ENCODE measurements around the gene CCDC88B.

Gene CCDC88B

GRCh38 chr11:64352099-64352994 is 12.3 kb downstream of the CCDC88B start:
- H3K9ac ChIP-seq (ENCODE audit: low read depth, low read length, poor library complexity, severe bottlenecking): no peak overlapping the region
- no peaks in the 10 kb centered on the region for H3K79me2 ChIP-seq (ENCODE audit: insufficient read depth, low read length)
- H2AFZ ChIP-seq (ENCODE audit: low read length): no peak overlapping the region
- H3K27me3 ChIP-seq (ENCODE audit: insufficient read depth, low read length, poor library complexity, severe bottlenecking): no peaks in the 10 kb centered on the region
- no peaks in the 10 kb centered on the region for H3F3A ChIP-seq (ENCODE audit: low read depth)
- H3K36me3 ChIP-seq (ENCODE audit: insufficient read depth, low read length): no peaks in the 10 kb centered on the region
- peaks cover 9% of the 10 kb centered on the region for H3K4me1 ChIP-seq (ENCODE audit: insufficient read depth, low read length, poor library complexity, severe bottlenecking)
- TF ChIP-seq EZH2phosphoT487 (IDR thresholded peaks at IDR 0.05; ENCODE audit: borderline replicate concordance): no peak
- H3K4me3 ChIP-seq (ENCODE audit: low read length, poor library complexity, severe bottlenecking): no peak overlapping the region
- H3K4me2 ChIP-seq (ENCODE audit: low read depth, low read length, poor library complexity, severe bottlenecking): no peak overlapping the region
- H3K9me2 ChIP-seq (replicated peaks; ENCODE audit: low read depth, low read length): no peaks in the 10 kb centered on the region
- no peaks in the 10 kb centered on the region for H3K9me3 ChIP-seq (ENCODE audit: insufficient read depth, low read depth, low read length)
- no peaks in the 10 kb centered on the region for H4K20me1 ChIP-seq (ENCODE audit: insufficient read depth, low read length, poor library complexity, severe bottlenecking)

- H3K27me3 ChIP-seq (ENCODE audit: insufficient read depth, low read length, poor library complexity, severe bottlenecking): no peaks in the 10 kb centered on the region
- H3K9ac ChIP-seq (ENCODE audit: low read depth, low read length, poor library complexity, severe bottlenecking): no peak overlapping the region
- no peaks in the 10 kb centered on the region for H3K9me3 ChIP-seq (ENCODE audit: insufficient read depth, low read depth, low read length)
- no peaks in the 10 kb centered on the region for H3K36me3 ChIP-seq (ENCODE audit: insufficient read depth, low read length)
- no peaks in the 10 kb centered on the region for H3K79me2 ChIP-seq (ENCODE audit: insufficient read depth, low read length)
- no peaks in the 10 kb centered on the region for H3K9me2 ChIP-seq (replicated peaks; ENCODE audit: low read depth, low read length)
- H3K4me2 ChIP-seq (ENCODE audit: low read depth, low read length, poor library complexity, severe bottlenecking): no peak overlapping the region
- H3K4me1 ChIP-seq (ENCODE audit: insufficient read depth, low read length, poor library complexity, severe bottlenecking): peaks cover 14% of the 10 kb centered on the region
- H3F3A ChIP-seq (ENCODE audit: low read depth): no peaks in the 10 kb centered on the region
- TF ChIP-seq EZH2phosphoT487 (IDR thresholded peaks at IDR 0.05; ENCODE audit: borderline replicate concordance) (no peak), CTCF (conservative IDR thresholded peaks at IDR 0.05; ENCODE audit: low read length) (no peak)
- no peak overlapping the region for H2AFZ ChIP-seq (ENCODE audit: low read length)
- no peaks in the 10 kb centered on the region for H4K20me1 ChIP-seq (ENCODE audit: insufficient read depth, low read length, poor library complexity, severe bottlenecking)
- no peak overlapping the region for H3K4me3 ChIP-seq (ENCODE audit: low read length, poor library complexity, severe bottlenecking)
Measured at GRCh38 chr11:64352995-64353714, 13.2 kb downstream of the CCDC88B start.

GRCh38 chr11:64353715-64354506 is 13.9 kb downstream of the CCDC88B start:
- Histone ChIP-seq H3K9ac (ENCODE audit: low read depth, low read length, poor library complexity, severe bottlenecking) (no peak overlapping the region), H3K27me3 (ENCODE audit: insufficient read depth, low read length, poor library complexity, severe bottlenecking) (no peaks in the 10 kb centered on the region), H3K9me3 (ENCODE audit: insufficient read depth, low read depth, low read length) (no peaks in the 10 kb centered on the region), H3K4me1 (ENCODE audit: insufficient read depth, low read length, poor library complexity, severe bottlenecking) (peaks cover 15% of the 10 kb centered on the region), H3K4me2 (ENCODE audit: low read depth, low read length, poor library complexity, severe bottlenecking) (no peak overlapping the region), H3F3A (ENCODE audit: low read depth) (no peaks in the 10 kb centered on the region), H2AFZ (ENCODE audit: low read length) (no peak overlapping the region), H3K4me3 (ENCODE audit: low read length, poor library complexity, severe bottlenecking) (no peak overlapping the region), H3K79me2 (ENCODE audit: insufficient read depth, low read length) (peaks cover 4% of the 10 kb centered on the region; the same call in 1 of the 2 replicates), H4K20me1 (ENCODE audit: insufficient read depth, low read length, poor library complexity, severe bottlenecking) (no peaks in the 10 kb centered on the region), H3K9me2 (replicated peaks; ENCODE audit: low read depth, low read length) (no peaks in the 10 kb centered on the region), H3K36me3 (ENCODE audit: insufficient read depth, low read length) (no peaks in the 10 kb centered on the region)
- TF ChIP-seq CTCF (conservative IDR thresholded peaks at IDR 0.05; ENCODE audit: low read length) (no peak), EZH2phosphoT487 (IDR thresholded peaks at IDR 0.05; ENCODE audit: borderline replicate concordance) (no peak)
